ENCODE results near the gene IL17RD.

The IL17RD gene

DNA sequence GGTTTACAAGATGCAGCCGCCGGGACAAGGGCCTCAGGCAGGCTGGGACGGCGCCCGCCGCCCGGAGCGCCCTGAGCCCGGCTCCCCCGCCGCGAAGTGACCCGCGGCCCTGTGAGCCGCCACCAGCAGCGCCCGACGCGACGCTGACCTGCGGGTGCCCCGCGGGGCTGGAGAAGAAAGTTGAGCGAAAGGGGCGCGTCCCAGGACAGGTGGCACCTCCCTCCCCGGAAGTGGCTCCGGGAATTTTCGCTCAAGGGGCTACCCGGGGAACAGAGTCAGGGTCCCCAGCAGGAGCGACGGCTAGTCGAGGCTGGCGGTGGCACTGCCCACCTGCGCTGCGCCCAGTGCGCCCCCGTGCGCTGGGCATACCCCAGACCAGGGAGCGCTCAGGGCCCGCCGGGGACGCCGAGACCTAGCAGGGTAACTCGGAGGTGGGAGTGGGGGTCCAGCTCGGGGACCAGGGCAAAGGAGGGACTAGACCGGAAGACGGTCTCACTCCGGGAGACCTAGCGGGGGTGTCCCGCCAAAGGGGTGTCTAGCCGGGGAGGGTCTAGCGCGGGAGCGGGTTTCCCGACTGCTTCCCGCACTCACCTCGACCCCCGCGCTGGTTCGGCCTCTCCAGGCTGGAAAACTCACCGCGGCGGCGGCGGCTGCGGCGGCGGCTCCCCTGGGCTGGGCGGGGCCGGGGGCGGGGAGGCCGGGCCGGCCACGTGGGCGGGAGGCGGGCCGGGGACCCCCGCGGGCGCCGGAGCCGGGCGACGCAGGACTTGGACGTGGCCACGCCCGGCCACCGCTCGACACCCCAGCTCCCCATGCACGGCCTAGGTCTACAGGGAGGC, 86.3 kb downstream of the IL17RD start:
- in situ Hi-C loops (cut with MboI; ENCODE audit: low pct_unique_long_range_greater_than_20kb, low sequenced_read_pairs, unreplicated experiment), result no loop called here
- peak; percentile 32 for TF ChIP-seq CTCF (IDR thresholded peaks at IDR 0.05; ENCODE audit: extremely low read depth, insufficient read depth, missing control alignments)
- DNase-seq (ENCODE audit: low spot score), result peak; percentile 77

- no peak for TF ChIP-seq CTCF (IDR thresholded peaks at IDR 0.05; ENCODE audit: extremely low read depth, insufficient read depth, missing control alignments)
- DNase-seq (ENCODE audit: low spot score), result peak; percentile 59
- in situ Hi-C loops (cut with MboI; ENCODE audit: low pct_unique_long_range_greater_than_20kb, low sequenced_read_pairs, unreplicated experiment), result no loop called here
Measured at GRCh38 chr3:57078344-57078634, 86.9 kb downstream of the IL17RD start.

GRCh38 chr3:57077630-57078343, 87.4 kb downstream of the IL17RD start:
- no peak for DNase-seq (ENCODE audit: low spot score)
- TF ChIP-seq CTCF (IDR thresholded peaks at IDR 0.05; ENCODE audit: extremely low read depth, insufficient read depth, missing control alignments), result no peak
- in situ Hi-C loops (cut with MboI; ENCODE audit: low pct_unique_long_range_greater_than_20kb, low sequenced_read_pairs, unreplicated experiment), result no loop called here

DNA sequence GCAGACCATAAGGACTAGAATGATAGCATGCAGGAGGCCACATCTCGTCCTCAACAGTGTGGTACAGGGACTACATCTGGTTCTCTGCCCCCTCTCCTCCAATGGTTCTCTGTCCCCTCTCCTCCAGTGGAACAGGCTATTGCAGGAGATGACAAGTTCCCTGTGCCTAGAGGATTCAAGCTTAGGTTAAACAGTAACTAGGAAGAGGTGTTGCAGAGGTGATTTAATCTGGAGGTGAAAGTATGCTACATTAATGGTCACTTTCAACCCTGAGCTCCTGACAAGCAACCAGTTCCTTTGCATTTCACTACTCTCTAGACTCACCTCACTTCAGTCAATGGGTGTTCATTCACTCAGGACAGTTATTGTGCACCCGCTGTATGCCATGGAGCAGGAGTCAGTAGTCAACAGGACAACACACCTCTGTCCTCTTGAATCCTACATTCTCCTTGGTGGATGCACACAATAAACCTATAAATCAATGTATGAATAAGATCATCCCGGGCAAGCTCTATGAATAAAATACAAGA, 88.7 kb downstream of the IL17RD start:
- in situ Hi-C loops (cut with MboI; ENCODE audit: low pct_unique_long_range_greater_than_20kb, low sequenced_read_pairs, unreplicated experiment), result no loop called here
- TF ChIP-seq CTCF (IDR thresholded peaks at IDR 0.05; ENCODE audit: extremely low read depth, insufficient read depth, missing control alignments), result no peak
- no peak for DNase-seq (ENCODE audit: low spot score)

DNA sequence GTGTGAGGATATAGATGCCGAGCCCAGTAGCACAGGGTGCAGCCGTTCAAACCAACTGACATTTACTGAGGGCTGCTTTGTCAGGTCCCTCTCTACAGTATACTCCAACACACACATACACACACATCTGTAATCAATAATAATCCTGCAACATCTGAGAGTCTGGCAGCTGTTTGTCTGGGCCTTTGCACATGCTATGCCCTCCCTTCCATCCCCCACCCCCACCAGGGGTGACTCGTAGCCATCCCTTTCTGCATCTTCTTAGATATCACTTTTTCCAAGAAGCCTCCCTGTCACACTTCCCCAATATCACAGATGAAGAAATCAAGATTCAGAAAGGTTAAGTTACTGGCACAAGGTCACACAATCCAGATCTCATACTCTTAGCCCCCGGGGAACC, 91.0 kb downstream of the IL17RD start:
- in situ Hi-C loops (cut with MboI; ENCODE audit: low pct_unique_long_range_greater_than_20kb, low sequenced_read_pairs, unreplicated experiment), result no loop called here
- no peak for TF ChIP-seq CTCF (IDR thresholded peaks at IDR 0.05; ENCODE audit: extremely low read depth, insufficient read depth, missing control alignments)
- no peak for DNase-seq (ENCODE audit: low spot score)

- in situ Hi-C loops (cut with MboI; ENCODE audit: low pct_unique_long_range_greater_than_20kb, low sequenced_read_pairs, unreplicated experiment), result no loop called here
- no peak for DNase-seq (ENCODE audit: low spot score)
- TF ChIP-seq CTCF (IDR thresholded peaks at IDR 0.05; ENCODE audit: extremely low read depth, insufficient read depth, missing control alignments), result no peak
Measured at GRCh38 chr3:57073628-57074027, 91.5 kb downstream of the IL17RD start.

Measured in GM13977 (cell line).